ENCODE data around the gene DYNLT2. TPM values are rescaled to one million over a fixed set of nuclear protein-coding genes. Genes with fewer than 3 reads are reported as not detected.
A peak's percentile ranks its signal among the peaks of the same experiment; 100 is the strongest.

DYNLT2 gene
- total and polyA plus RNA-seq, 2 of the 13 experiments (the other 11 are each of a cell fraction or from before 2014, with no cell fraction given), result 2.1 to 4.3 TPM

DNA sequence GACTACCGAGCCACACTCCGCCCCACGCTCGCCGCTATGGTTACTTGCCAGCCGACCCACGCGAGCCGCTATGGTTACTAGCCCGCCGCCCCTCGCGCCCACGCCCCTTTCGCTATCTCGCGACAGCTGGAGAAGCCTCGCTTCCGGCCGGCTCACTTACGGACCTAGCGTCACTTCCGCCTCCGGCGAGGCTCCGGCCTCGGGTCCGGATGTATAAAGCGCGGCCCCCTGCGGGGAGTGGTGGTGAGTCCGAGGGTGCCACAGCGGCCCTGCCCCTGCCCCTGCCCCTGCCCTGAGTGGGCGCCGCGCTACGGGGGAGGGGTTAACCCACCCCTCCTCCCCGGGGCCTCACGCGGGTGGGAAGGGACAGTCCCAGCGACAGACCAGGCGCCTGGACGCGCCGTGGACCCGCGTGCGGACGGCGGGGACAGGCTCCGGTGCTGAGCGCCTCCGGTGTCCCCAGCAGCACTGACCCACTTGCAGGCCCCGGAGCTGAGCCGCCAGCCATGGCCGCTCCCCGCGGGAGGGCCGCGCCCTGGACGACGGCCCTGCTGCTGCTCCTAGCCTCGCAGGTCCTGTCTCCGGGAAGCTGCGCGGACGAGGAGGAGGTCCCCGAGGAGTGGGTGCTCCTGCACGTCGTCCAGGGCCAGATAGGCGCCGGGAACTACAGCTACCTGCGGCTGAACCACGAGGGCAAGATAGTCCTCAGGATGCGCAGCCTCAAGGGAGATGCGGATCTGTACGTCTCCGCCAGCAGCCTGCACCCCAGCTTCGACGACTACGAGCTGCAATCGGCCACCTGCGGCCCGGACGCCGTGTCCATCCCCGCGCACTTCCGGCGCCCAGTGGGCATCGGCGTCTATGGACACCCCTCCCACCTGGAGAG is 49.2 kb downstream of the DYNLT2 start, which contains the start of the genes C6orf120 and WDR27 (continued):
- TF ChIP-seq, protein P1, sequence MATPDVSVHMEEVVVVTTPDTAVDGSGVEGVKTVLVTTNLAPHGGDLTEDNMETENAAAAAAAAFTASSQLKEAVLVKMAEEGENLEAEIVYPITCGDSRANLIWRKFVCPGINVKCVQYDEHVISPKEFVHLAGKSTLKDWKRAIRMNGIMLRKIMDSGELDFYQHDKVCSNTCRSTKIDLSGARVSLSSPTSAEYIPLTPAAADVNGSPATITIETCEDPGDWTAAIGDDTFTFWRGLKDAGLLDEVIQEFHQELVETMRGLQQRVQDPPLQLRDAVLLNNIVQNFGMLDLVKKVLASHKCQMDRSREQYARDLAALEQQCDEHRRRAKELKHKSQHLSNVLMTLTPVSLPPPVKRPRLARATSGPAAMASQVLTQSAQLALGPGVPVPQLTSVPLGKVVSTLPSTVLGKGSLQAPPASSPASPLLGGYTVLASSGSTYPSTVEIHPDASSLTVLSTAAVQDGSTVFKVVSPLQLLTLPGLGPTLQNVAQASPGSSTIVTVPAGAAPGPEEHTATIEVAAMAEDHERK (CRISPR knock-in tag; IDR thresholded peaks at IDR 0.05; ENCODE audit: low read depth), result 0 out of 2 replicates have a peak, but pooled peaks have one; percentile 24
- TF ChIP-seq ZNF660 (CRISPR knock-in tag; IDR thresholded peaks at IDR 0.05; ENCODE audit: borderline replicate concordance, low read depth) (no peak; the same call in 1 of the 2 replicates), CBX1 (IDR thresholded peaks at IDR 0.05; ENCODE audit: low read depth) (peak; percentile 94), HDAC1 (CRISPR knock-in tag; IDR thresholded peaks at IDR 0.05) (peak; percentile 96), RELA (CRISPR knock-in tag; IDR thresholded peaks at IDR 0.05) (peak; percentile 90), ZNF569 (CRISPR knock-in tag; IDR thresholded peaks at IDR 0.05; ENCODE audit: borderline replicate concordance) (no peak; the same call in 1 of the 2 replicates), HNRNPUL1 (IDR thresholded peaks at IDR 0.05; ENCODE audit: low read depth, low read length) (no peak; the same call in 1 of the 2 replicates), ERF (CRISPR knock-in tag; IDR thresholded peaks at IDR 0.05) (peak; percentile 65; the same call in 1 of the 2 replicates), TCF7 (IDR thresholded peaks at IDR 0.05; ENCODE audit: low read depth) (no peak), NRL (CRISPR knock-in tag; IDR thresholded peaks at IDR 0.05; ENCODE audit: borderline replicate concordance) (peak; percentile 97), ZNF841 (CRISPR knock-in tag; IDR thresholded peaks at IDR 0.05; ENCODE audit: borderline replicate concordance) (peak; percentile 87), AHR (CRISPR knock-in tag; IDR thresholded peaks at IDR 0.05) (peak; percentile 74), MEIS2 (CRISPR knock-in tag; IDR thresholded peaks at IDR 0.05) (peak; percentile 64; the same call in 1 of the 2 replicates), NAIF1 (CRISPR knock-in tag; IDR thresholded peaks at IDR 0.05; ENCODE audit: borderline replicate concordance) (peak; percentile 77), ZNF83 (CRISPR knock-in tag; IDR thresholded peaks at IDR 0.05; ENCODE audit: borderline replicate concordance) (no peak; the same call in 1 of the 2 replicates), ZNF496 (CRISPR knock-in tag; IDR thresholded peaks at IDR 0.05; ENCODE audit: insufficient replicate concordance) (no peak)
- TF ChIP-seq, protein P2, sequence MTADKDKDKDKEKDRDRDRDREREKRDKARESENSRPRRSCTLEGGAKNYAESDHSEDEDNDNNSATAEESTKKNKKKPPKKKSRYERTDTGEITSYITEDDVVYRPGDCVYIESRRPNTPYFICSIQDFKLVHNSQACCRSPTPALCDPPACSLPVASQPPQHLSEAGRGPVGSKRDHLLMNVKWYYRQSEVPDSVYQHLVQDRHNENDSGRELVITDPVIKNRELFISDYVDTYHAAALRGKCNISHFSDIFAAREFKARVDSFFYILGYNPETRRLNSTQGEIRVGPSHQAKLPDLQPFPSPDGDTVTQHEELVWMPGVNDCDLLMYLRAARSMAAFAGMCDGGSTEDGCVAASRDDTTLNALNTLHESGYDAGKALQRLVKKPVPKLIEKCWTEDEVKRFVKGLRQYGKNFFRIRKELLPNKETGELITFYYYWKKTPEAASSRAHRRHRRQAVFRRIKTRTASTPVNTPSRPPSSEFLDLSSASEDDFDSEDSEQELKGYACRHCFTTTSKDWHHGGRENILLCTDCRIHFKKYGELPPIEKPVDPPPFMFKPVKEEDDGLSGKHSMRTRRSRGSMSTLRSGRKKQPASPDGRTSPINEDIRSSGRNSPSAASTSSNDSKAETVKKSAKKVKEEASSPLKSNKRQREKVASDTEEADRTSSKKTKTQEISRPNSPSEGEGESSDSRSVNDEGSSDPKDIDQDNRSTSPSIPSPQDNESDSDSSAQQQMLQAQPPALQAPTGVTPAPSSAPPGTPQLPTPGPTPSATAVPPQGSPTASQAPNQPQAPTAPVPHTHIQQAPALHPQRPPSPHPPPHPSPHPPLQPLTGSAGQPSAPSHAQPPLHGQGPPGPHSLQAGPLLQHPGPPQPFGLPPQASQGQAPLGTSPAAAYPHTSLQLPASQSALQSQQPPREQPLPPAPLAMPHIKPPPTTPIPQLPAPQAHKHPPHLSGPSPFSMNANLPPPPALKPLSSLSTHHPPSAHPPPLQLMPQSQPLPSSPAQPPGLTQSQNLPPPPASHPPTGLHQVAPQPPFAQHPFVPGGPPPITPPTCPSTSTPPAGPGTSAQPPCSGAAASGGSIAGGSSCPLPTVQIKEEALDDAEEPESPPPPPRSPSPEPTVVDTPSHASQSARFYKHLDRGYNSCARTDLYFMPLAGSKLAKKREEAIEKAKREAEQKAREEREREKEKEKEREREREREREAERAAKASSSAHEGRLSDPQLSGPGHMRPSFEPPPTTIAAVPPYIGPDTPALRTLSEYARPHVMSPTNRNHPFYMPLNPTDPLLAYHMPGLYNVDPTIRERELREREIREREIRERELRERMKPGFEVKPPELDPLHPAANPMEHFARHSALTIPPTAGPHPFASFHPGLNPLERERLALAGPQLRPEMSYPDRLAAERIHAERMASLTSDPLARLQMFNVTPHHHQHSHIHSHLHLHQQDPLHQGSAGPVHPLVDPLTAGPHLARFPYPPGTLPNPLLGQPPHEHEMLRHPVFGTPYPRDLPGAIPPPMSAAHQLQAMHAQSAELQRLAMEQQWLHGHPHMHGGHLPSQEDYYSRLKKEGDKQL (CRISPR knock-in tag; IDR thresholded peaks at IDR 0.05; ENCODE audit: low read depth), result no peak; the same call in none of the 2 replicates
- TF ChIP-seq, protein P3, sequence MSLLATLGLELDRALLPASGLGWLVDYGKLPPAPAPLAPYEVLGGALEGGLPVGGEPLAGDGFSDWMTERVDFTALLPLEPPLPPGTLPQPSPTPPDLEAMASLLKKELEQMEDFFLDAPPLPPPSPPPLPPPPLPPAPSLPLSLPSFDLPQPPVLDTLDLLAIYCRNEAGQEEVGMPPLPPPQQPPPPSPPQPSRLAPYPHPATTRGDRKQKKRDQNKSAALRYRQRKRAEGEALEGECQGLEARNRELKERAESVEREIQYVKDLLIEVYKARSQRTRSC (CRISPR knock-in tag; IDR thresholded peaks at IDR 0.05; ENCODE audit: low read depth), result peak; percentile 77; the same call in 1 of the 2 replicates
- TF ChIP-seq, protein P4, sequence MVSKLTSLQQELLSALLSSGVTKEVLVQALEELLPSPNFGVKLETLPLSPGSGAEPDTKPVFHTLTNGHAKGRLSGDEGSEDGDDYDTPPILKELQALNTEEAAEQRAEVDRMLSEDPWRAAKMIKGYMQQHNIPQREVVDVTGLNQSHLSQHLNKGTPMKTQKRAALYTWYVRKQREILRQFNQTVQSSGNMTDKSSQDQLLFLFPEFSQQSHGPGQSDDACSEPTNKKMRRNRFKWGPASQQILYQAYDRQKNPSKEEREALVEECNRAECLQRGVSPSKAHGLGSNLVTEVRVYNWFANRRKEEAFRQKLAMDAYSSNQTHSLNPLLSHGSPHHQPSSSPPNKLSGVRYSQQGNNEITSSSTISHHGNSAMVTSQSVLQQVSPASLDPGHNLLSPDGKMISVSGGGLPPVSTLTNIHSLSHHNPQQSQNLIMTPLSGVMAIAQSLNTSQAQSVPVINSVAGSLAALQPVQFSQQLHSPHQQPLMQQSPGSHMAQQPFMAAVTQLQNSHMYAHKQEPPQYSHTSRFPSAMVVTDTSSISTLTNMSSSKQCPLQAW (CRISPR knock-in tag; IDR thresholded peaks at IDR 0.05), result peak; percentile 98; the same call in 1 of the 2 replicates

All from HepG2 (cell line).